ENCODE data around the gene ENOX2. TPM values are rescaled to one million over a fixed set of nuclear protein-coding genes. Genes with fewer than 3 reads are reported as not detected.

Gene ENOX2
- total and polyA plus RNA-seq, 2 donors (not counting 1 experiment from before 2014, with no cell fraction given) = 5.1 to 18.8 TPM

DNA sequence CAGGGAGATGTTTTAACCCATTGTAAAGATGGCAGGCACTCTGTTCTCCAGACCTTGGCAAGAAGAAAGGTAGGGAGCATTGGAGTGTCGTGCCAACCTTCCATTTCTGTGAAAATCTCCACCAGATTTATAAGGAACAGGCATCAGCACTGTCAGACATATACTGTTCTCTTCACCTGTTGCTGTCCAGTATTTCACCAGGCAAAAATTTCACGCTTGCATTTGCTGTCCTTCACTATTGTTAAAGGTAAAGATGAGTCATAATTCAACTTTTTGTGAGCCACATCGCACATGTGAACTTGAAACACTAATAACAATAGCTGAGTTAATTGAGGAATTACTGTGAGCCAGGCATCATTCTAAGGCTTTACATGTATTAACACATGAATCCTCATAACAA is 203.4 kb downstream of the ENOX2 start:
- ATAC-seq (ENCODE audit: low read depth) (no peak), DNase-seq (no peak)
- no peaks in the 10 kb centered on the region for H3K27me3 Mint-ChIP-seq
- no peak overlapping the region for H3K27ac Mint-ChIP-seq
- no peak overlapping the region for H2AFZ ChIP-seq (ENCODE audit: insufficient read depth, low read depth, low read length, poor library complexity, severe bottlenecking)
- no peaks in the 10 kb centered on the region for H3K27me3 ChIP-seq (replicated peaks in 1 of 4; ENCODE audit: control extremely low read depth in 1 of 4, control insufficient read depth in 3 of 4, insufficient read depth in 4 of 4, low read length in 3 of 4)
- POLR2A ChIA-PET = no interaction called here
- no peaks in the 10 kb centered on the region for H3K36me3 ChIP-seq (replicated peaks in 1 of 2; ENCODE audit: control extremely low read depth in 1 of 2, control insufficient read depth in 1 of 2, extremely low read depth in 1 of 2, insufficient read depth in 2 of 2, low read length in 1 of 2)
- H4K20me1 ChIP-seq (ENCODE audit: control insufficient read depth, insufficient read depth, low read length, poor library complexity, severe bottlenecking) = no peaks in the 10 kb centered on the region
- intact Hi-C loops (cut with micrococcal nuclease) = no loop called here
- no CpG with 5 or more reads among the region's 3 CpGs for WGBS (ENCODE audit: insufficient coverage)
- H3K4me1 ChIP-seq (ENCODE audit: control insufficient read depth in 2 of 2, insufficient read depth in 2 of 2, low read length in 2 of 2) = peaks cover 4 to 6% of the 10 kb centered on the region in 2 donors
- H3K9ac ChIP-seq (ENCODE audit: low read length) = no peak overlapping the region
- CTCF ChIA-PET = no interaction called here
- H3K4me1 Mint-ChIP-seq = peaks cover 11% of the 10 kb centered on the region
- H3K4me3 Mint-ChIP-seq = no peak overlapping the region
- H3K79me2 ChIP-seq (ENCODE audit: control insufficient read depth, insufficient read depth, low read length) = no peaks in the 10 kb centered on the region
- no peaks in the 10 kb centered on the region for H3K9me3 ChIP-seq (ENCODE audit: control extremely low read depth in 1 of 3, control insufficient read depth in 2 of 3, insufficient read depth in 1 of 3, low read length in 2 of 3)
- no peak overlapping the region for H3K4me2 ChIP-seq (replicated peaks; ENCODE audit: low read depth, low read length, poor library complexity, severe bottlenecking)
- H3K27ac ChIP-seq (ENCODE audit: low read length in 2 of 2) = no peak overlapping the region
- no peaks in the 10 kb centered on the region for H3K9me3 Mint-ChIP-seq (ENCODE audit: insufficient read depth)
- TF ChIP-seq EZH2 (IDR thresholded peaks at IDR 0.05; ENCODE audit: borderline replicate concordance, insufficient read depth, low read depth, low read length, poor library complexity, severe bottlenecking) (no peak), CTCF (IDR thresholded peaks at IDR 0.05) (no peak)
- H3K4me3 ChIP-seq (ENCODE audit: control extremely low read depth in 1 of 5, extremely low read depth in 1 of 5, insufficient read depth in 1 of 5, low read depth in 2 of 5, low read length in 4 of 5) = no peak overlapping the region

- no peak overlapping the region for H3K4me2 ChIP-seq (replicated peaks; ENCODE audit: low read depth, low read length, poor library complexity, severe bottlenecking)
Measured at GRCh38 chrX:130696542-130696941, 206.5 kb downstream of the ENOX2 start.

More at GRCh38 chrX:130696542-130696941, 206.5 kb downstream of the ENOX2 start:
- DNase-seq = no peak
- no peaks in the 10 kb centered on the region for H3K27me3 Mint-ChIP-seq
- H3K4me1 ChIP-seq (ENCODE audit: control insufficient read depth in 2 of 2, insufficient read depth in 2 of 2, low read length in 2 of 2) = peaks cover 4 to 6% of the 10 kb centered on the region in 2 donors
- CTCF ChIA-PET = no interaction called here
- POLR2A ChIA-PET = no interaction called here
- no peaks in the 10 kb centered on the region for H3K27me3 ChIP-seq (replicated peaks in 1 of 4; ENCODE audit: control extremely low read depth in 1 of 4, control insufficient read depth in 3 of 4, insufficient read depth in 4 of 4, low read length in 3 of 4)
- no peak overlapping the region for H3K9ac ChIP-seq (ENCODE audit: low read length)
- H2AFZ ChIP-seq (ENCODE audit: insufficient read depth, low read depth, low read length, poor library complexity, severe bottlenecking) = no peak overlapping the region
- H3K27ac Mint-ChIP-seq = no peak overlapping the region
- no peak overlapping the region for H3K27ac ChIP-seq (ENCODE audit: low read length in 2 of 2)
- H4K20me1 ChIP-seq (ENCODE audit: control insufficient read depth, insufficient read depth, low read length, poor library complexity, severe bottlenecking) = no peaks in the 10 kb centered on the region
- H3K4me3 Mint-ChIP-seq = no peak overlapping the region
- no peak for ATAC-seq (ENCODE audit: low read depth)
- no CpG with 5 or more reads among the region's 1 CpG for WGBS (ENCODE audit: insufficient coverage)
- TF ChIP-seq EZH2 (IDR thresholded peaks at IDR 0.05; ENCODE audit: borderline replicate concordance, insufficient read depth, low read depth, low read length, poor library complexity, severe bottlenecking) (no peak), CTCF (IDR thresholded peaks at IDR 0.05) (no peak)
- H3K9me3 Mint-ChIP-seq (ENCODE audit: insufficient read depth) = no peaks in the 10 kb centered on the region
- H3K36me3 ChIP-seq (replicated peaks in 1 of 2; ENCODE audit: control extremely low read depth in 1 of 2, control insufficient read depth in 1 of 2, extremely low read depth in 1 of 2, insufficient read depth in 2 of 2, low read length in 1 of 2) = no peaks in the 10 kb centered on the region
- intact Hi-C loops (cut with micrococcal nuclease) = no loop called here
- no peaks in the 10 kb centered on the region for H3K79me2 ChIP-seq (ENCODE audit: control insufficient read depth, insufficient read depth, low read length)
- H3K4me3 ChIP-seq (ENCODE audit: control extremely low read depth in 1 of 5, extremely low read depth in 1 of 5, insufficient read depth in 1 of 5, low read depth in 2 of 5, low read length in 4 of 5) = no peak overlapping the region
- no peaks in the 10 kb centered on the region for H3K9me3 ChIP-seq (ENCODE audit: control extremely low read depth in 1 of 3, control insufficient read depth in 2 of 3, insufficient read depth in 1 of 3, low read length in 2 of 3)
- H3K4me1 Mint-ChIP-seq = peaks cover 11% of the 10 kb centered on the region
